IMR-90 (cell line): Measurements from ENCODE around the gene NEK4. TPM values are rescaled to one million over a fixed set of nuclear protein-coding genes. Genes with fewer than 3 reads are reported as not detected.

ENCODE experiments used
- ATAC-seq: fragments of 200-7000 bp; cut with Tn5 transposase; 2 replicates; pipeline ENCODE4 v1.9.1; 2020; ENCODE audit warnings: low read depth, mild to moderate bottlenecking, moderate library complexity
- BruUV-seq: library from RNA; stranded (reverse); fragments of 400-500 nt; replicated peaks from 2 replicates; lab custom pipeline; 2021; lab: Mats Ljungman, UMichigan
- CTCF ChIA-PET: fragments of 300-600 bp; formaldehyde crosslinking; extraction: SDS; loops from one replicate; lab custom pipeline; 2021; ENCODE audit warnings: antibody characterized with exemption; lab: Yijun Ruan, JAX
- POLR2A ChIA-PET: fragments of 300-600 bp; sonication (Branson Sonifier 250); formaldehyde crosslinking; loops from one replicate; lab custom pipeline; 2022; ENCODE audit warnings: antibody characterized with exemption; ENCODE audit not compliant: unreplicated experiment; lab: Charles Lee
- DNase-seq: peaks from one replicate; pipeline ENCODE4 v3.0.0; 2013
- H2AFZ ChIP-seq: replicated peaks from 2 replicates; pipeline ENCODE3; 2013; ENCODE audit warnings: low read length, mild to moderate bottlenecking; ENCODE audit not compliant: poor library complexity
- H2AK5ac ChIP-seq: 2 replicates; pipeline ENCODE4 v1.6.1; 2013; ENCODE audit warnings: low read depth, low read length, inconsistent platforms
- H2AK9ac ChIP-seq: replicated peaks from 2 replicates; pipeline ENCODE3; 2013; ENCODE audit warnings: mild to moderate bottlenecking, low read depth, low read length, moderate library complexity; ENCODE audit not compliant: poor library complexity
- H2BK120ac ChIP-seq: 2 replicates; pipeline ENCODE4 v1.6.1; 2013; ENCODE audit warnings: low read depth, low read length, inconsistent platforms
- H2BK15ac ChIP-seq: 3 replicates; pipeline ENCODE4 v1.6.1; 2013; ENCODE audit warnings: low read depth, low read length, inconsistent platforms
- H2BK20ac ChIP-seq: 2 replicates; pipeline ENCODE4 v1.6.1; 2013; ENCODE audit warnings: low read depth, mild to moderate bottlenecking, inconsistent platforms, low read length, moderate library complexity
- H2BK5ac ChIP-seq: 2 replicates; pipeline ENCODE4 v1.6.1; 2013; ENCODE audit warnings: mild to moderate bottlenecking, low read depth, low read length, inconsistent platforms; ENCODE audit not compliant: poor library complexity, severe bottlenecking
- H3K14ac ChIP-seq: replicated peaks from 2 replicates; pipeline ENCODE4 v1.6.1; 2013; ENCODE audit warnings: low read depth, low read length, inconsistent platforms
- H3K18ac ChIP-seq: 2 replicates; pipeline ENCODE4 v1.6.1; 2013; ENCODE audit warnings: low read depth, low read length, control low read depth
- H3K23ac ChIP-seq: 2 replicates; pipeline ENCODE4 v1.6.1; 2013; ENCODE audit warnings: low read depth, low read length, inconsistent platforms
- H3K27ac ChIP-seq: 2 replicates; pipeline ENCODE4 v1.5.1; 2013; ENCODE audit warnings: mild to moderate bottlenecking, control low read depth, low read length; ENCODE audit not compliant: insufficient read depth
- H3K27me3 ChIP-seq: 2 replicates; pipeline ENCODE4 v1.6.1; 2013; ENCODE audit warnings: low read length; ENCODE audit not compliant: control insufficient read depth, insufficient read depth
- H3K36me3 ChIP-seq: 2 replicates; pipeline ENCODE4 v1.6.1; 2013; ENCODE audit warnings: low read length, mixed read lengths; ENCODE audit not compliant: control insufficient read depth, insufficient read depth
- H3K4ac ChIP-seq: 2 replicates; pipeline ENCODE4 v1.6.1; 2013; ENCODE audit warnings: low read depth, low read length, inconsistent platforms
- H3K4me1 ChIP-seq: 2 replicates; pipeline ENCODE4 v1.6.1; 2013; ENCODE audit warnings: low read length, mixed read lengths; ENCODE audit not compliant: control insufficient read depth, insufficient read depth
- H3K4me2 ChIP-seq: 2 replicates; pipeline ENCODE4 v1.6.1; 2013; ENCODE audit warnings: low read depth, mild to moderate bottlenecking, control low read depth, low read length, moderate library complexity
- H3K4me3 ChIP-seq: 2 replicates; pipeline ENCODE4 v1.5.1; 2013; ENCODE audit warnings: low read depth, mild to moderate bottlenecking, control low read depth, low read length, moderate library complexity; ENCODE audit not compliant: insufficient read depth
- H3K56ac ChIP-seq: 2 replicates; pipeline ENCODE4 v1.6.1; 2013; ENCODE audit warnings: low read length, inconsistent platforms; ENCODE audit not compliant: insufficient read depth; ENCODE audit errors: extremely low read depth
- H3K79me1 ChIP-seq, 2 experiments: 2 replicates each; pipeline ENCODE4 v1.6.1; 2013; ENCODE audit warnings: low read length in 2 of 2, inconsistent platforms in 1 of 2, low read depth in 1 of 2
- H3K9ac ChIP-seq: 2 replicates; pipeline ENCODE4 v1.6.1; 2013; ENCODE audit warnings: low read depth, low read length, control low read depth
- H3K9me1 ChIP-seq: 2 replicates; pipeline ENCODE4 v1.6.1; 2013; ENCODE audit warnings: low read length, inconsistent platforms; ENCODE audit not compliant: insufficient read depth
- H3K9me3 ChIP-seq: 2 replicates; pipeline ENCODE4 v1.6.1; 2013; ENCODE audit warnings: low read length; ENCODE audit not compliant: control insufficient read depth, insufficient read depth
- H4K20me1 ChIP-seq: 2 replicates; pipeline ENCODE4 v1.6.1; 2013; ENCODE audit warnings: low read length, inconsistent platforms; ENCODE audit not compliant: insufficient read depth
- H4K5ac ChIP-seq: 2 replicates; pipeline ENCODE4 v1.6.1; 2013; ENCODE audit warnings: mild to moderate bottlenecking, low read depth, low read length, control low read depth
- H4K8ac ChIP-seq, 2 experiments: 2 replicates each; pipeline ENCODE4 v1.6.1; 2013; ENCODE audit warnings: low read depth in 2 of 2, low read length in 2 of 2, control low read depth in 1 of 2, inconsistent platforms in 1 of 2
- H4K91ac ChIP-seq: 2 replicates; pipeline ENCODE4 v1.6.1; 2013; ENCODE audit warnings: low read depth, low read length, inconsistent platforms; ENCODE audit not compliant: insufficient read depth
- BHLHE40 ChIP-seq: fragments of 150-350 bp; IDR thresholded peaks from 2 replicates; pipeline ENCODE4 v1.6.1; 2016; ENCODE audit warnings: mild to moderate bottlenecking, low read depth, low read length
- CEBPB ChIP-seq: IDR thresholded peaks from 2 replicates; pipeline ENCODE4 v1.6.1; 2012; ENCODE audit warnings: low read depth, low read length, improper control_type of control experiment
- CHD1 ChIP-seq: IDR thresholded peaks from 2 replicates; pipeline ENCODE4 v1.6.1; 2012; ENCODE audit warnings: low read depth, low read length, improper control_type of control experiment
- MAFK ChIP-seq: IDR thresholded peaks from 2 replicates; pipeline ENCODE4 v1.6.1; 2012; ENCODE audit warnings: low read depth, low read length, improper control_type of control experiment
- MAZ ChIP-seq: IDR thresholded peaks from 2 replicates; pipeline ENCODE4 v1.6.1; 2012; ENCODE audit warnings: low read depth, mild to moderate bottlenecking, low read length, improper control_type of control experiment, moderate library complexity, borderline replicate concordance
- MXI1 ChIP-seq: IDR thresholded peaks from 2 replicates; pipeline ENCODE4 v1.6.1; 2012; ENCODE audit warnings: low read depth, mild to moderate bottlenecking, low read length, moderate library complexity, borderline replicate concordance
- NFE2L2 ChIP-seq: fragments of 150-350 bp; IDR thresholded peaks from 2 replicates; pipeline ENCODE4 v1.6.1; 2016; ENCODE audit warnings: low read depth, mild to moderate bottlenecking, low read length
- POLR2A ChIP-seq: IDR thresholded peaks from 2 replicates; pipeline ENCODE4 v1.6.1; 2012; ENCODE audit warnings: mild to moderate bottlenecking, low read depth, low read length
- RAD21 ChIP-seq: IDR thresholded peaks from 2 replicates; pipeline ENCODE4 v1.6.1; 2012; ENCODE audit warnings: low read length, improper control_type of control experiment
- RFX5 ChIP-seq: IDR thresholded peaks from 2 replicates; pipeline ENCODE4 v1.8.0; 2012; ENCODE audit warnings: low read depth, mild to moderate bottlenecking, low read length, moderate library complexity
- WGBS, 2 experiments: methylation state at CpG; one replicate each; pipeline versions ENCODE4 v1.1.5 to v1.1.7; 2013; ENCODE audit warnings: missing lambda C conversion rate in 2 of 2; ENCODE audit not compliant: insufficient read length in 1 of 2; ENCODE audit errors: extremely low coverage in 2 of 2; 5-methylcytosine and 5-hydroxymethylcytosine counted together
- dilution Hi-C: fragments of 300-500 bp; cut with HindIII; formaldehyde crosslinking; loops from one replicate; pipeline ENCODE4 v1.14.3; 2018; ENCODE audit warnings: low sequenced_read_pairs; ENCODE audit not compliant: unreplicated experiment
- in situ Hi-C: fragments of 300-500 bp; cut with MboI; formaldehyde crosslinking; loops from 3 replicates; pipeline ENCODE4 v1.14.3; 2019; ENCODE audit warnings: low sequenced_read_pairs, inconsistent platforms, mixed read lengths
- intact Hi-C: fragments of 100-400 bp; cut with micrococcal nuclease; formaldehyde crosslinking; loops from 2 replicates; pipeline ENCODE4 v1.10.0; 2022
- polyA plus RNA-seq, 3 experiments: library from polyadenylated mRNA; depleted of rRNA; stranded (reverse); fragments of >200 nt; gene quantifications; 2 replicates each; pipeline ENCODE4 v1.2.3, GENCODE V29; 2012; ENCODE audit warnings: low replicate concordance in 1 of 3
- total RNA-seq: library from RNA; depleted of rRNA; stranded (reverse); fragments of >200 nt; gene quantifications from 2 replicates; pipeline ENCODE4 v1.2.3, GENCODE V29; 2012
- TF ChIP-seq, protein P1 (sequence below): conservative IDR thresholded peaks from 2 replicates; pipeline ENCODE4 v1.5.1; 2012; ENCODE audit warnings: mild to moderate bottlenecking, low read depth, low read length, improper control_type of control experiment
- TF ChIP-seq, protein P2 (sequence below): fragments of 150-350 bp; IDR thresholded peaks from 2 replicates; pipeline ENCODE4 v1.6.1; 2016; ENCODE audit warnings: low read depth, mild to moderate bottlenecking, low read length, moderate library complexity, borderline replicate concordance

Gene NEK4
- total and polyA plus RNA-seq, 2 of the 4 experiments (the other 2 are of a cell fraction) = 10.3 to 24.7 TPM

DNA sequence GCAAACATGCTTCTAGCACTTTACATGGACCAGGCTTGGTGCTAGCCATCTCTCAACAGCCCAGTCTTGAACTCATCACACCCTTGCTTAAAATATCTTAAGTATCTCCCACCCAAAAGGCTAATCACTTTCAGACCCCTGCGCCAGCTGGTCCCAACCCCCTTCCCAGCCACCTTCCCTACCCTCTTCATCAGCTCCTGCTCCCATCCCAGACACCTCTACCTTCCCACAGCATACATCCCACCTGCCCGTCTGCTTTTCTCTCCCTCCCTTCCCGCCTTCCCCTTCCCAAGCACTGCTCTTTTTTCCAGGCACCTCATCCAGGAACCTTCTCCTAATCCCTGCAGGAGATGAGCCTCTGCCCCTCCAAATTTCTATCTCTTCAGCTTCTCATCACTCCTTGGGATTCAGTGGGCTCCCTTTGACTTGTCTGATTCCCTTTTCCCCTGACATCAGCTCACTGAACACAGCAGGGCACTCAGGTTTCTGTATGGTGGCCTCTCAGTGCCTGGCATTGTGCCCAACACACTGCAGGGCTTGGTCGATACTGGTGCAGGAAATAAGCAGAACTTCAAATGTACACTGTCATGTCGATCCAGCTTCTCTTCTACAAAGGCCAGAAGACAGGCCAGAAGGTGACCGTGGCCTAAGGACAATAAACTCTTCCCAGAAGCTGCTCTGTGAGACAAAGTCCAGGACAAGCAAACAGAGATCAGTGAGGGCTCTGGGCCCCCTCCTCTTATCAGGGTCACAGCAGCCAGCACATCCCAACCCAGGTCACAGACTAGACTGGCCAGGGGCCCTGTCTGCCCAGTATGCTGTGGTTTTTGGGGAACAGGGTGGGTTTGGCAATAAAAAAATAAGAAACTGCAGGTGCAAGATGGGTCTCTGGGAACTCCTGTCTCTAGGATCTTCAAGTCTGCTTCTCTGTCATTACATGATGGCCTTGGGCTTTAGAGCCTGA is 4.4 kb upstream of the NEK4 start:
- no peak overlapping the region for H3K4me2 ChIP-seq
- in situ Hi-C loops (no loop called here), intact Hi-C loops (no loop called here), dilution Hi-C loops (no loop called here)
- H3K14ac ChIP-seq = no peak overlapping the region
- CTCF ChIA-PET = no interaction called here
- BruUV-seq = no TSS peak
- no peaks in the 10 kb centered on the region for H3K4me1 ChIP-seq
- H3K9ac ChIP-seq = no peak overlapping the region
- H2BK15ac ChIP-seq = no peak overlapping the region
- no peak overlapping the region for H3K4me3 ChIP-seq
- H2AFZ ChIP-seq = no peak overlapping the region
- H2AK5ac ChIP-seq = no peak overlapping the region
- no peaks in the 10 kb centered on the region for H3K9me3 ChIP-seq
- H3K27me3 ChIP-seq = peaks cover 19% of the 10 kb centered on the region; the same call in 1 of the 2 replicates
- no peak overlapping the region for H2BK5ac ChIP-seq
- DNase-seq (no peak), ATAC-seq (no peak)
- TF ChIP-seq NFE2L2 (no peak), POLR2A (no peak), RFX5 (no peak), MAFK (no peak), CEBPB (no peak), MAZ (no peak), CHD1 (no peak), RAD21 (no peak), MXI1 (no peak), BHLHE40 (no peak)
- TF ChIP-seq, protein P1, sequence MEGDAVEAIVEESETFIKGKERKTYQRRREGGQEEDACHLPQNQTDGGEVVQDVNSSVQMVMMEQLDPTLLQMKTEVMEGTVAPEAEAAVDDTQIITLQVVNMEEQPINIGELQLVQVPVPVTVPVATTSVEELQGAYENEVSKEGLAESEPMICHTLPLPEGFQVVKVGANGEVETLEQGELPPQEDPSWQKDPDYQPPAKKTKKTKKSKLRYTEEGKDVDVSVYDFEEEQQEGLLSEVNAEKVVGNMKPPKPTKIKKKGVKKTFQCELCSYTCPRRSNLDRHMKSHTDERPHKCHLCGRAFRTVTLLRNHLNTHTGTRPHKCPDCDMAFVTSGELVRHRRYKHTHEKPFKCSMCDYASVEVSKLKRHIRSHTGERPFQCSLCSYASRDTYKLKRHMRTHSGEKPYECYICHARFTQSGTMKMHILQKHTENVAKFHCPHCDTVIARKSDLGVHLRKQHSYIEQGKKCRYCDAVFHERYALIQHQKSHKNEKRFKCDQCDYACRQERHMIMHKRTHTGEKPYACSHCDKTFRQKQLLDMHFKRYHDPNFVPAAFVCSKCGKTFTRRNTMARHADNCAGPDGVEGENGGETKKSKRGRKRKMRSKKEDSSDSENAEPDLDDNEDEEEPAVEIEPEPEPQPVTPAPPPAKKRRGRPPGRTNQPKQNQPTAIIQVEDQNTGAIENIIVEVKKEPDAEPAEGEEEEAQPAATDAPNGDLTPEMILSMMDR = no peak
- TF ChIP-seq, protein P2, sequence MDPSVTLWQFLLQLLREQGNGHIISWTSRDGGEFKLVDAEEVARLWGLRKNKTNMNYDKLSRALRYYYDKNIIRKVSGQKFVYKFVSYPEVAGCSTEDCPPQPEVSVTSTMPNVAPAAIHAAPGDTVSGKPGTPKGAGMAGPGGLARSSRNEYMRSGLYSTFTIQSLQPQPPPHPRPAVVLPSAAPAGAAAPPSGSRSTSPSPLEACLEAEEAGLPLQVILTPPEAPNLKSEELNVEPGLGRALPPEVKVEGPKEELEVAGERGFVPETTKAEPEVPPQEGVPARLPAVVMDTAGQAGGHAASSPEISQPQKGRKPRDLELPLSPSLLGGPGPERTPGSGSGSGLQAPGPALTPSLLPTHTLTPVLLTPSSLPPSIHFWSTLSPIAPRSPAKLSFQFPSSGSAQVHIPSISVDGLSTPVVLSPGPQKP = no peak
- H3K4ac ChIP-seq = no peak overlapping the region
- H4K20me1 ChIP-seq = no peaks in the 10 kb centered on the region
- no peak overlapping the region for H4K91ac ChIP-seq
- H2AK9ac ChIP-seq = no peak overlapping the region
- no peak overlapping the region for H2BK120ac ChIP-seq
- H2BK20ac ChIP-seq = no peak overlapping the region
- no peak overlapping the region for H3K56ac ChIP-seq
- H3K18ac ChIP-seq = no peak overlapping the region
- H3K27ac ChIP-seq = no peak overlapping the region
- peaks cover 7% of the 10 kb centered on the region; the same call in 1 of the 2 replicates for H3K9me1 ChIP-seq
- WGBS, 2 experiments = 52% methylated on average over 3 of the region's 6 CpGs; no CpG with 5 or more reads in 1 of the 2 experiments
- POLR2A ChIA-PET = no interaction called here
- H4K5ac ChIP-seq = no peak overlapping the region
- H3K36me3 ChIP-seq = no peaks in the 10 kb centered on the region
- no peak overlapping the region for H3K23ac ChIP-seq
- H3K79me1 ChIP-seq = peaks cover 5 to 9% of the 10 kb centered on the region in 2 experiments; a peak in 3 of 4 replicates
- H4K8ac ChIP-seq = no peak overlapping the region
